Transverse colon (tissue), 4 donors: Measurements from ENCODE around the gene LRRFIP2. TPM values are rescaled to one million over a fixed set of nuclear protein-coding genes. Genes with fewer than 3 reads are reported as not detected.

Experiments used
- DNase-seq: peaks from one replicate; pipeline ENCODE4 v3.0.0-alpha.2; 2019
- H3K27ac ChIP-seq, 4 donors: fragments of 200-600 bp; sonication (generic); 2 replicates each; pipeline ENCODE4 v1.5.1; 2016 to 2018; ENCODE audit warnings: inconsistent platforms in 4 of 4
- H3K27me3 ChIP-seq: fragments of 200-600 bp; sonication (generic); 2 replicates; pipeline ENCODE4 v1.5.1; 2017; ENCODE audit warnings: inconsistent platforms
- H3K36me3 ChIP-seq, 4 donors: fragments of 200-600 bp; sonication (generic); 2 replicates each; pipeline ENCODE4 v1.5.1; 2017 to 2019; ENCODE audit warnings: inconsistent platforms in 4 of 4
- H3K4me1 ChIP-seq, 4 donors: fragments of 200-600 bp; sonication (generic); 2 replicates each; pipeline ENCODE4 v1.5.1; 2017 to 2020; ENCODE audit warnings: inconsistent platforms in 4 of 4
- H3K4me3 ChIP-seq, 4 donors: fragments of 200-600 bp; sonication (generic); 1 replicate in 1 of 4; 2 replicates in 3 of 4; pipeline versions ENCODE4 v1.5.1 to v1.6.1; 2017 to 2019; ENCODE audit warnings: inconsistent platforms in 4 of 4
- H3K9me3 ChIP-seq, 2 donors: fragments of 200-600 bp; sonication (generic); 2 replicates each; pipeline ENCODE4 v1.5.1; 2017 to 2019; ENCODE audit warnings: inconsistent platforms in 2 of 2
- EP300 ChIP-seq: sonication (generic); formaldehyde crosslinking; IDR thresholded peaks from one replicate; pipeline ENCODE4 v1.6.1; 2017; ENCODE audit warnings: antibody characterized with exemption, low read depth
- POLR2A ChIP-seq: fragments of 450-650 bp; IDR thresholded peaks from one replicate; pipeline ENCODE4 v1.6.1; 2016; ENCODE audit warnings: antibody characterized with exemption, mild to moderate bottlenecking, moderate library complexity
- POLR2AphosphoS5 ChIP-seq, 3 donors: sonication (generic); formaldehyde crosslinking; IDR thresholded peaks; one replicate each; pipeline ENCODE4 v1.6.1; 2016; ENCODE audit warnings: antibody characterized with exemption in 3 of 3
- WGBS, 2 donors: methylation state at CpG; one replicate each; pipeline ENCODE4 v1.1.5; 2018; ENCODE audit warnings: low coverage in 1 of 2; 5-methylcytosine and 5-hydroxymethylcytosine counted together
- in situ Hi-C, 4 donors: fragments of 200-750 bp; cut with MboI; loops; one replicate each; pipeline versions ENCODE4 v1.15.0 to v1.15.1; 2017; ENCODE audit warnings: low sequenced_read_pairs in 3 of 4, low pct_ligation_motif_present in 1 of 4, low pct_unique_long_range_greater_than_20kb in 1 of 4
- intact Hi-C: fragments of 100-400 bp; cut with DNase I; formaldehyde crosslinking; loops from one replicate; pipeline ENCODE4 v1.15.1; 2023; ENCODE audit warnings: low total_unique reads
- total RNA-seq, 4 donors: library from RNA; depleted of rRNA; stranded (reverse); fragments of >200 nt; gene quantifications; one replicate each; pipeline ENCODE4 v1.1.0, GENCODE V29; 2016
- TF ChIP-seq, protein P1 (sequence below), 5 experiments: fragments of 200-600 bp in 3 of 5; fragments of 450-650 bp in 2 of 5; sonication (generic) in 3 of 5; IDR thresholded peaks; 1 replicate in 2 of 5; 2 replicates in 3 of 5; pipeline ENCODE4 v1.5.1; 2016 to 2017; ENCODE audit warnings: antibody characterized with exemption in 5 of 5, inconsistent platforms in 3 of 5, mild to moderate bottlenecking in 2 of 5, moderate library complexity in 1 of 5

LRRFIP2 gene
- total RNA-seq, 4 donors from 2014 or later = 136 to 198 (median 167) TPM

DNA sequence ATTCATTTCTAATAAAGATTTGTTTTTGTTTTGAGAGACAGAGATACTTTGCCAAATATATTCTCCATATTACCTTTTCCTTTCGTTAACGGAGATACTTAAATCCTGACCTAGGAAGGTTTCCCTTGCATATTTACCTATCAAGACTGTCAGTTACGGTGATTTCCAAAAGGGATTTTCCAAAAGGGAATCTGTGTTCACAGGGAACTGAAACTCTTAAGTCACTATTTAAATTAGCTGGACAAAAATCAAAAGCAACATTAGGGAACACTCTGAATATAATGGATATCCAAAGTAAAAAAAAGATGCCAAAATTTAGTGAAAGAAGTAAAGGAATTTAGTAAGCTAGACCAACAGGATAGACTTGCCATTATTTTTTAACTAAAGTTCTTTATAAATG is 576 bp downstream of the LRRFIP2 start:
- Histone ChIP-seq H3K27me3 (no peaks in the 10 kb centered on the region), H3K9me3 (no peaks in the 10 kb centered on the region), H3K4me1 (peaks cover 31 to 81% (median 64%) of the 10 kb centered on the region in 4 donors), H3K36me3 (no peaks in the 10 kb centered on the region), H3K4me3 (peak overlapping the region in 3 of 4 donors; percentile 85 to 99 (median 95)), H3K27ac (peak overlapping the region; percentile 97 to 100 (median 99))
- TF ChIP-seq POLR2A (no peak), EP300 (no peak), POLR2AphosphoS5 (IDR thresholded peaks at IDR 0.05) (no peak)
- TF ChIP-seq, protein P1, sequence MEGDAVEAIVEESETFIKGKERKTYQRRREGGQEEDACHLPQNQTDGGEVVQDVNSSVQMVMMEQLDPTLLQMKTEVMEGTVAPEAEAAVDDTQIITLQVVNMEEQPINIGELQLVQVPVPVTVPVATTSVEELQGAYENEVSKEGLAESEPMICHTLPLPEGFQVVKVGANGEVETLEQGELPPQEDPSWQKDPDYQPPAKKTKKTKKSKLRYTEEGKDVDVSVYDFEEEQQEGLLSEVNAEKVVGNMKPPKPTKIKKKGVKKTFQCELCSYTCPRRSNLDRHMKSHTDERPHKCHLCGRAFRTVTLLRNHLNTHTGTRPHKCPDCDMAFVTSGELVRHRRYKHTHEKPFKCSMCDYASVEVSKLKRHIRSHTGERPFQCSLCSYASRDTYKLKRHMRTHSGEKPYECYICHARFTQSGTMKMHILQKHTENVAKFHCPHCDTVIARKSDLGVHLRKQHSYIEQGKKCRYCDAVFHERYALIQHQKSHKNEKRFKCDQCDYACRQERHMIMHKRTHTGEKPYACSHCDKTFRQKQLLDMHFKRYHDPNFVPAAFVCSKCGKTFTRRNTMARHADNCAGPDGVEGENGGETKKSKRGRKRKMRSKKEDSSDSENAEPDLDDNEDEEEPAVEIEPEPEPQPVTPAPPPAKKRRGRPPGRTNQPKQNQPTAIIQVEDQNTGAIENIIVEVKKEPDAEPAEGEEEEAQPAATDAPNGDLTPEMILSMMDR (IDR thresholded peaks at IDR 0.05) = no peak
- intact Hi-C loops (loop anchor here (5.0 kb wide), 1 partner anchor 302 kb away; no protein-coding TSS in a partner anchor), in situ Hi-C loops (no loop called here)
- DNase-seq = no peak
- 34 to 39% methylated on average over 3 of the region's 3 CpGs for WGBS, 2 donors

DNA sequence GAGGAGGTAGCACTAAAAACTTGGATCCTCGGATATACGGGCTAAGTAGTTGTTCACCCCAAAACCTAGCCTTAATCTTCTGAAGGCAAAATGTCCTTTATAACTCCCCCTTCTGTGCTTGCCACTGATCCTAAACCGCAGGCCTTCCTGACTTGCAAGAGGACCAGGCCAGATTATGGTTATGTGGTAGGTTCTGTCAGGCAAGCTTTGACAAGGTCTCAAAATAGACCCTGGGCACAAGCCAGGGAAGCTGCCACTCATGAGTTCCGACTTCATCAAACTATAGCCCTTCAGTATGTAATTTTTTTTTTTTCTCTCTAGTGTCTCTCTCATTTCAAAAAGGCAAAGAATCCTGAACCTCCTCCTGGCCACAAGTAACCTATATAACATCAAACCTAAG is 3.2 kb downstream of the LRRFIP2 start:
- 57 to 64% methylated on average over 4 of the region's 4 CpGs for WGBS, 2 donors
- Histone ChIP-seq H3K4me3 (no peak overlapping the region), H3K36me3 (no peaks in the 10 kb centered on the region), H3K4me1 (peaks cover 19 to 69% (median 61%) of the 10 kb centered on the region in 4 donors), H3K27me3 (no peaks in the 10 kb centered on the region), H3K27ac (peak overlapping the region; percentile 79 to 99 (median 82)), H3K9me3 (no peaks in the 10 kb centered on the region)
- intact Hi-C loops = loop anchor here (5.0 kb wide), 1 partner anchor 299 kb away; no protein-coding TSS in a partner anchor
- no peak for DNase-seq
- TF ChIP-seq POLR2A (no peak), POLR2AphosphoS5 (IDR thresholded peaks at IDR 0.05) (no peak)
- TF ChIP-seq, protein P1 (IDR thresholded peaks at IDR 0.05) = no peak
- in situ Hi-C loops = no loop called here

DNA sequence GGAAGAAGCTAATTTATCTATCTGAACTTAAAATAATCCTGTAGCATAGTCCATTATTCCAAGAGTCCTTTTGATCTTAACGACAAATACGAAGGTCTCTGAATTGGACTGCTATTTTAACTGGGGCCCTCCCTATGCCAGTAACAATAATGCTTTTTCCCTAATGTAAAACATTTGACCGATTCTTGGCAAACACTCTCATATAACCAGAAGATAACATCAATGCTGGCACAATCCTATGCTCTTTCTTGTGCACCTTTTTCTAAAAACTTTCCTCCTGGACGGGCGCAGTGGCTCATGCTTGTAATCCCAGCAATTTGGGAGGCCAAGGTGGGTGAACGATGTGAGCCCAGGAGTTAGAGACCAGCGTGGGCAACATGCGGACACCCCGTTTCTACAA is 3.9 kb downstream of the LRRFIP2 start:
- Histone ChIP-seq H3K36me3 (no peaks in the 10 kb centered on the region), H3K27me3 (no peaks in the 10 kb centered on the region), H3K4me1 (peaks cover 19 to 69% (median 61%) of the 10 kb centered on the region in 4 donors), H3K27ac (peak overlapping the region; percentile 79 to 99 (median 82)), H3K4me3 (no peak overlapping the region), H3K9me3 (no peaks in the 10 kb centered on the region)
- 59 to 73% methylated on average over 3 to 9 of the region's 9 CpGs for WGBS, 2 donors
- DNase-seq = no peak
- in situ Hi-C loops (no loop called here), intact Hi-C loops (loop anchor here (5.0 kb wide), 1 partner anchor 298 kb away; no protein-coding TSS in a partner anchor)
- TF ChIP-seq, protein P1 (IDR thresholded peaks at IDR 0.05) = no peak
- TF ChIP-seq POLR2AphosphoS5 (IDR thresholded peaks at IDR 0.05) (no peak), EP300 (no peak), POLR2A (no peak)

DNA sequence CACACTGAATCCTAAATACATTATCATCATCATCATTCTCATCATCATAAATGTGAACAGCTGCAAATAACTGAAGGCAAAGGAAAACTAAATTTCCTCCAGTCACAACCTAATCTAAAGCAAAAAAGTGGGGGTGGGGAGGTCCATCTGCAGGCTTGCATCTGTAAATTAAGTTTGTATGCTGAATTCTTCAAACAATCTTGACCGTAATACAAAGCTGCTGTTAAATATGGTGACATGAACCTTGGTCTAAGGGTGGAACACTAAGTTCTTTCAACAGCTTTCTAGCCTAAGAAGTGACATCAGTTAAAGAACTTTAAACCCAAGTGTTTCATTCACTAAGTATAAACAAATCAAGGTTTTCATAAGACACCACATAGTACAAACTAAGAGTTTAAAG is 4.3 kb downstream of the LRRFIP2 start:
- intact Hi-C loops = loop anchor here (5.0 kb wide), 1 partner anchor 298 kb away; no protein-coding TSS in a partner anchor
- no peak for TF ChIP-seq POLR2A
- peak in 2 of 3 donors; percentile 50 to 68 for TF ChIP-seq POLR2AphosphoS5 (IDR thresholded peaks at IDR 0.05)
- TF ChIP-seq EP300 = peak; percentile 49
- TF ChIP-seq, protein P1 (IDR thresholded peaks at IDR 0.05) = no peak
- in situ Hi-C loops = no loop called here
- H3K27me3 ChIP-seq = no peaks in the 10 kb centered on the region
- peak overlapping the region; percentile 79 to 99 (median 82) for H3K27ac ChIP-seq
- H3K9me3 ChIP-seq = no peaks in the 10 kb centered on the region
- 42 to 80% methylated on average over 1 of the region's 1 CpG for WGBS, 2 donors
- peaks cover 19 to 69% (median 60%) of the 10 kb centered on the region in 4 donors for H3K4me1 ChIP-seq
- no peaks in the 10 kb centered on the region for H3K36me3 ChIP-seq
- no peak for DNase-seq
- H3K4me3 ChIP-seq = no peak overlapping the region
